ENCODE data around the gene BCL2L15.

DNA sequence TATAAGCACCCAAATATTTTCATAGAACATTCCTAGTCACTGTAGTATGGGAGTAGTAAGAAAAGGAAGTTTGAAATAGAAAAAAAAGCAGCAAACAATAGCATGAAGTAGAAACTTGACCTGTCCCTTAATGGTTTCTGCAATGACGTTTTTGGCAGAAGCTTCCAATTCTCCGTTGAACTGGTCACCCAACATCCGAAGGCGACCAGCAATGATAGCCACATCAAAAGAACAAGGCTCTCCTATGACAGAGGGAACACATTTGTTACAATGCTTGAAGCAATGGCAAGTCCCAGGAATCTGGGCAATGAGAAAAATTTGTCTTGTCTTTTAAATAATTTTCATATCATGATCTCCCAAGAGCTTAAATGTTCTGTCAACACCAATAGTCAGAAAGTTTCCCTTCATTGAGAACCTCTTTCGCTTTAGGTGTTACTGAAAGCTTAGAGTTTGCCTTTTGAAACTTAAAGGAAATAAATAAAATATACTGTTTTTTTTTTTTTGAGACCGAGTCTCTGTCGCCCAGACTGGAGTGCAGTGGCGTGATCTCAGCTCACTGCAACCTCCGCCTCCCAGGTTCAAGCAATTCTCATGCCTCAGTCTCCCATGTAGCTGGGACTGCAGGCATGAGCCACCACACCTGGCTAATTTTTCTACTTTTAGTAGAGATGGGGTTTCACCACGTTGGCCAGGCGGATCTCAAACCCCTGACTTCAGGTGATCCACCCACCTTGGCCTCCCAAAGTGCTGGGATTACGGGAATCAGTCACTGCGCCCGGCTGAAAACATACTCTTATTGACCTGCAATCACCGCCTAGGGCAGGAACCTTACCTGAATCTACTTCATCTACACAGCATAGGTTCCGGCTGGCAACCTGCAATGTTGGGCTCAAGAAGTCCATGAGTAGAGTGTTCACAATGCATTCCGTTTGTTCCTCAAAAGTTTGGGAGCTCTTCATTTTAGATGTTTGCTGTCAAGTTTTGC, 672 bp downstream of the BCL2L15 start:
- TF ChIP-seq EZH2 (optimal IDR thresholded peaks at IDR 0.05; ENCODE audit: low read depth, low read length), result no peak
- TF ChIP-seq EZH2phosphoT487 (IDR thresholded peaks at IDR 0.05; ENCODE audit: low read length), result no peak
- no peak for TF ChIP-seq CTCF (IDR thresholded peaks at IDR 0.05; ENCODE audit: low read length)

Data from MM.1S (cell line).